ENCODE results near the gene GDPD2. TPM values are rescaled to one million over a fixed set of nuclear protein-coding genes. Genes with fewer than 3 reads are reported as not detected.

Gene GDPD2
- total RNA-seq, 1 donor from 2014 or later, result 0.13 TPM

DNA sequence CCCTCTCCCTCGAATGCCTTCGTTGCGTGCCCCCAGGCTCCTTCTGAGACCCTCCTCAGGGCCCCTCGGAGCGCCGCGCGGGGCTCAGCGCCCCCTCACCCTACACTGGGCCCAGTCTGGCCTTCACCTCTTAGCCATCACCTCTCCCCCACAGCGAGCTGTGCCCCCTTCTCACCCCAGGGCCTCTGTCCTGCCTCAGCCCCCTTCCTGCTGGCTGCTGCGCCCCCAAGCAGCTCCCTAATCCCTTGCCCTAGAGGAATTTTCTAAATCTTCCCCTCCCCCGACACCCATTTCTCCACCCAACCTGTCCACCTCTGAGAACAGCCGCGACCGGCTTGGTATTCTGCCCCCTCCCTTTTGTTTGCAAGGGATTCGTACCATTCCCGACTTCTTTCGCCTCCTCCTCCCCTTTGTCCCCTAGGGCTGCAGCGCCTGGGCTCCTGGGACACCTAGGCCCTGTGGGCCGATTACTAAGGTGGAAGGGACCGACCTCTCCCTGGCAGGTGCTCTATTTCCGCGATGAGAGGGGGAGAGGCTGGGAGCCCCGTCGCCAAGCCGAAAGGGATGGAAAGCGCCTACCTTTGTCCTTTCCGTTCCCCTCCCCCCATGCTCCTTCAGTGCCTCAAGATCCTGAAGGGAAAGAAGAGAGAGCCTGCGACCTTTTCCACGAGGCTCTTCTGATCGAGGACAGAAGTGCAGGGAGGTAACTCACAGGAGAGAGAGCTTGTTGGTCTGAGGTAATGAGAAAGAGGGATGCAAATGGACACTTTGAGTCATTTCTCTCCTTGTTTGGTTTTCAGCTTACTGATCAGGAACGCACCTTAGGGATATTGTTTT lies 32.5 kb downstream of the GDPD2 start:
- H3K27ac Mint-ChIP-seq (ENCODE audit: unreplicated experiment), result peak overlapping the region; percentile 42

DNA sequence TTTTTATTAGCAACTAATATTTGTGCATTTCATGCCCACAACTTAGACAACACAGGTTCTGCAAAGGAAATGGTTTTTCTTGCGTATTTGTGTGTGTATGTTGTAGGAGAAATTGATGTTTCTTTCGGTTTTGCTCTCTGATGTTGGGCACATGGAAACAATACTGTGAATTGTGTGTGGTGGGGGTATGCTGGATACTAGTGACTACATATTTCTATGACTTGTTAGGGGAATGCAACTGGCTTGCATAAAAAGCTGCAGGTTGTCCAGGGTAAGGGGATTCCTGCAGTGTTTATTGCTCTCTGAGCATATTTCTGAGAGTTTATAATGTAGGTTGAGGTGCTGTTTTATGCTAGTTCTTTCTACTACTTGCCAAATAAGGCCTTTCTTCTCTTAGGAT lies 33.1 kb downstream of the GDPD2 start:
- DNase-seq (ENCODE audit: low spot score), result no peak
- Mint-ChIP-seq H3K4me3 (ENCODE audit: unreplicated experiment) (peak overlapping the region; percentile 87), H3K27ac (ENCODE audit: unreplicated experiment) (peak overlapping the region; percentile 24), H3K4me1 (ENCODE audit: unreplicated experiment) (peaks cover 6% of the 10 kb centered on the region), H3K9me3 (ENCODE audit: unreplicated experiment) (no peaks in the 10 kb centered on the region), H3K27me3 (ENCODE audit: unreplicated experiment) (peaks cover 4% of the 10 kb centered on the region), H3K36me3 (ENCODE audit: low read depth, unreplicated experiment) (no peaks in the 10 kb centered on the region)
- no peak for TF ChIP-seq CTCF (IDR thresholded peaks at IDR 0.05; ENCODE audit: unreplicated experiment)

More for the DNA sequence above, 32.5 kb downstream of the GDPD2 start:
- H3K4me3 Mint-ChIP-seq (ENCODE audit: unreplicated experiment), result peak overlapping the region; percentile 87
- no peaks in the 10 kb centered on the region for H3K9me3 Mint-ChIP-seq (ENCODE audit: unreplicated experiment)
- no peak for TF ChIP-seq CTCF (IDR thresholded peaks at IDR 0.05; ENCODE audit: unreplicated experiment)
- no peaks in the 10 kb centered on the region for H3K36me3 Mint-ChIP-seq (ENCODE audit: low read depth, unreplicated experiment)
- peaks cover 6% of the 10 kb centered on the region for H3K4me1 Mint-ChIP-seq (ENCODE audit: unreplicated experiment)
- DNase-seq (ENCODE audit: low spot score), result no peak
- H3K27me3 Mint-ChIP-seq (ENCODE audit: unreplicated experiment), result peaks cover 4% of the 10 kb centered on the region

DNA sequence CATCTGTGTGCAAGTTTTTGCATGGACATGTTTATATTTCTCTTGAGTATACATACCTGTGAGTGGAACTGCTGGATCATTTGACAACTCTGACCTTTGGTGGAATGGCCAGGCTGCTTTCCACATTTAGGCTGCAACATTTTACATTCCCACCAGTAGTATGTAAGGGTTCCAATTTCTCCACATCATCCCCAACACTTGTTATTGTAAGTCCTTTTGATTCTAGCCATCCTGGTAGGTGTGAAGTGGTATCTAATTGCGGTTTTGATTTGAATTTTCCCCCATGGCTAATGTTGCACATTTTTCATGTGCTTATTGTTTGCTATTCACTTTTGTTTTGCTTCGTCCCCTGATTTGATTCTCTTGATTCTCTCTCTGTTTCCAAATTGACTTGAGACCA lies 37.9 kb downstream of the GDPD2 start:
- H3K36me3 Mint-ChIP-seq (ENCODE audit: low read depth, unreplicated experiment), result no peaks in the 10 kb centered on the region
- H3K4me1 Mint-ChIP-seq (ENCODE audit: unreplicated experiment), result peaks cover 6% of the 10 kb centered on the region
- no peak for TF ChIP-seq CTCF (IDR thresholded peaks at IDR 0.05; ENCODE audit: unreplicated experiment)
- H3K27ac Mint-ChIP-seq (ENCODE audit: unreplicated experiment), result no peak overlapping the region
- no peak for DNase-seq (ENCODE audit: low spot score)
- H3K4me3 Mint-ChIP-seq (ENCODE audit: unreplicated experiment), result no peak overlapping the region
- no peaks in the 10 kb centered on the region for H3K9me3 Mint-ChIP-seq (ENCODE audit: unreplicated experiment)
- H3K27me3 Mint-ChIP-seq (ENCODE audit: unreplicated experiment), result no peaks in the 10 kb centered on the region

GRCh38 chrX:70464051-70464450 lies 40.9 kb downstream of the GDPD2 start:
- no peaks in the 10 kb centered on the region for H3K9me3 Mint-ChIP-seq (ENCODE audit: unreplicated experiment)
- H3K4me3 Mint-ChIP-seq (ENCODE audit: unreplicated experiment), result no peak overlapping the region

More at GRCh38 chrX:70464051-70464450, 40.9 kb downstream of the GDPD2 start:
- Mint-ChIP-seq H3K27me3 (ENCODE audit: unreplicated experiment) (no peaks in the 10 kb centered on the region), H3K4me1 (ENCODE audit: unreplicated experiment) (no peaks in the 10 kb centered on the region), H3K27ac (ENCODE audit: unreplicated experiment) (no peak overlapping the region), H3K36me3 (ENCODE audit: low read depth, unreplicated experiment) (no peaks in the 10 kb centered on the region)
- no peak for DNase-seq (ENCODE audit: low spot score)
- no peak for TF ChIP-seq CTCF (IDR thresholded peaks at IDR 0.05; ENCODE audit: unreplicated experiment)
